ENCODE results near the gene SYP. TPM values are rescaled to one million over a fixed set of nuclear protein-coding genes. Genes with fewer than 3 reads are reported as not detected.

Gene SYP
- total and polyA plus RNA-seq, 2 donors (not counting 3 experiments of a cell fraction or from before 2014, with no cell fraction given) = 0.21 to 0.77 TPM

- H3K4me2 ChIP-seq (ENCODE audit: insufficient read depth, low read length) = no peak overlapping the region
- no peak overlapping the region for H2AFZ ChIP-seq (ENCODE audit: low read depth, low read length)
- CTCF ChIA-PET = no interaction called here
Measured at GRCh38 chrX:49247916-49248811, 48.2 kb upstream of the SYP start.

More at GRCh38 chrX:49247916-49248811, 48.2 kb upstream of the SYP start:
- peaks cover 0 to 9% of the 10 kb centered on the region in 2 experiments for H3K36me3 ChIP-seq (ENCODE audit: control insufficient read depth in 2 of 2, extremely low read depth in 1 of 2, insufficient read depth in 2 of 2, low read length in 2 of 2)
- no peak overlapping the region for H3K9ac ChIP-seq (replicated peaks; ENCODE audit: extremely low read depth, insufficient read depth, low read length)
- H3K27ac ChIP-seq (ENCODE audit: insufficient read depth, low read depth, low read length) = no peak overlapping the region
- no peaks in the 10 kb centered on the region for H3K79me2 ChIP-seq (ENCODE audit: control insufficient read depth, insufficient read depth, low read length)
- no TSS peak for BruUV-seq (replicated peaks)
- intact Hi-C loops (cut with micrococcal nuclease) (no loop called here), dilution Hi-C loops (cut with MboI; ENCODE audit: extremely low pct_ligation_motif_present, low sequenced_read_pairs) (no loop called here)
- FAIRE-seq = no peak
- H4K20me1 ChIP-seq (replicated peaks; ENCODE audit: control insufficient read depth, extremely low read depth, insufficient read depth, low read length) = no peaks in the 10 kb centered on the region
- H3K4me1 ChIP-seq (ENCODE audit: control insufficient read depth, extremely low read depth, insufficient read depth, low read length) = no peaks in the 10 kb centered on the region
- H3K4me3 ChIP-seq (replicated peaks in 1 of 3; ENCODE audit: insufficient read depth in 1 of 3, low read depth in 1 of 3, low read length in 3 of 3) = no peak overlapping the region
- no peaks in the 10 kb centered on the region for H3K27me3 ChIP-seq (ENCODE audit: control insufficient read depth in 2 of 2, insufficient read depth in 2 of 2, low read length in 2 of 2)
- H3K9me3 ChIP-seq (replicated peaks; ENCODE audit: control insufficient read depth, insufficient read depth, low read length) = no peaks in the 10 kb centered on the region
- no peak for TF ChIP-seq GATA2 (IDR thresholded peaks at IDR 0.05; ENCODE audit: insufficient read depth, insufficient read length, low read depth, low read length)
- no peak for TF ChIP-seq JUN (IDR thresholded peaks at IDR 0.05; ENCODE audit: borderline replicate concordance, insufficient read depth, insufficient read length, low read depth)
- TF ChIP-seq EZH2 (IDR thresholded peaks at IDR 0.05; ENCODE audit: borderline replicate concordance, low read depth, low read length, severe bottlenecking) = no peak
- no peak for TF ChIP-seq POLR2AphosphoS5 (IDR thresholded peaks at IDR 0.05; ENCODE audit: insufficient read depth, low read depth, low read length)
- TF ChIP-seq CTCF (IDR thresholded peaks at IDR 0.05; ENCODE audit: extremely low read depth in 1 of 2, insufficient read depth in 1 of 2, low read depth in 1 of 2, low read length in 2 of 2) = no peak
- TF ChIP-seq POLR2A (IDR thresholded peaks at IDR 0.05; ENCODE audit: low read depth, low read length) = no peak
- no peak for TF ChIP-seq MYC (IDR thresholded peaks at IDR 0.05; ENCODE audit: low read depth, low read length)
- no peaks in the 10 kb centered on the region for H3K9me1 ChIP-seq (replicated peaks; ENCODE audit: control insufficient read depth, extremely low read depth, insufficient read depth, low read length)
- no peak for DNase-seq (ENCODE audit: low read depth, low spot score)
- POLR2A ChIA-PET = interaction anchor here (0.6 kb wide), 1 partner anchor 8 kb away, joined by 3 read pairs; no protein-coding TSS in a partner anchor
